ENCODE data around the gene TRPM1.

DNA sequence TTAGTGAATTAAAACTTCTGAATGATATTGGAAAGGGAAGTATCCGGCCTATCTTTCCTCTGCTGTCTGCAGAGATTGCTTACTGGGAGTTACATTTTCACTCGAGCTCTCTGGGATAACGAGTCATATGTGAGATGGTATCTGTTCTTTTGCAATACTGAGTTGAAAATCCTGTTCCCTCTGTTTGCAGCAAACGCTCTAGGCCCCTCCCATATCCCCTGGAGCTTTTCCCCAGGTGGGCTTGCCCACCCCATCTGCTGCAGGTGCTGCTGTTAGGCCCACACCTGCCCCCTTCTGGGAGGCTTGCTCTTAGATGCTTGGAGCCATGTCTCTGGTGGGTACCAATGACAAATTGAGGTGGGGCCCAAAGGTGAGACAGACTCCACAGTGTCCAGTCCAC is 67.4 kb downstream of the TRPM1 start:
- TF ChIP-seq, protein P1, sequence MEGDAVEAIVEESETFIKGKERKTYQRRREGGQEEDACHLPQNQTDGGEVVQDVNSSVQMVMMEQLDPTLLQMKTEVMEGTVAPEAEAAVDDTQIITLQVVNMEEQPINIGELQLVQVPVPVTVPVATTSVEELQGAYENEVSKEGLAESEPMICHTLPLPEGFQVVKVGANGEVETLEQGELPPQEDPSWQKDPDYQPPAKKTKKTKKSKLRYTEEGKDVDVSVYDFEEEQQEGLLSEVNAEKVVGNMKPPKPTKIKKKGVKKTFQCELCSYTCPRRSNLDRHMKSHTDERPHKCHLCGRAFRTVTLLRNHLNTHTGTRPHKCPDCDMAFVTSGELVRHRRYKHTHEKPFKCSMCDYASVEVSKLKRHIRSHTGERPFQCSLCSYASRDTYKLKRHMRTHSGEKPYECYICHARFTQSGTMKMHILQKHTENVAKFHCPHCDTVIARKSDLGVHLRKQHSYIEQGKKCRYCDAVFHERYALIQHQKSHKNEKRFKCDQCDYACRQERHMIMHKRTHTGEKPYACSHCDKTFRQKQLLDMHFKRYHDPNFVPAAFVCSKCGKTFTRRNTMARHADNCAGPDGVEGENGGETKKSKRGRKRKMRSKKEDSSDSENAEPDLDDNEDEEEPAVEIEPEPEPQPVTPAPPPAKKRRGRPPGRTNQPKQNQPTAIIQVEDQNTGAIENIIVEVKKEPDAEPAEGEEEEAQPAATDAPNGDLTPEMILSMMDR (IDR thresholded peaks at IDR 0.05) = no peak
- no peak for TF ChIP-seq POLR2A (IDR thresholded peaks at IDR 0.05)
- TF ChIP-seq POLR2AphosphoS5 (IDR thresholded peaks at IDR 0.05) = no peak
